Left renal cortex interstitium (tissue), 4 donors: ENCODE measurements around the gene CCNE1. TPM values are rescaled to one million over a fixed set of nuclear protein-coding genes. Genes with fewer than 3 reads are reported as not detected.
"Not testable (repeated sequence)": the region's sequence is repeated elsewhere in the genome, so short reads cannot be mapped to it uniquely, and the experiment has no call there.

Experiments
- DNase-seq, 4 donors: peaks; one replicate each; pipeline ENCODE4 v3.0.0-alpha.2; 2013; ENCODE audit warnings: low read depth in 4 of 4, low spot score in 2 of 4, missing footprints in 1 of 4
- polyA plus RNA-seq, 4 donors: library from polyadenylated mRNA; unstranded; fragments of 120-200 nt; gene quantifications; one replicate each; pipeline ENCODE4 v1.2.1, GENCODE V29; 2013; ENCODE audit not compliant: insufficient read length in 4 of 4

CCNE1 gene
- polyA plus RNA-seq, 4 donors = 8.5 to 10.0 (median 9.6) TPM

DNA sequence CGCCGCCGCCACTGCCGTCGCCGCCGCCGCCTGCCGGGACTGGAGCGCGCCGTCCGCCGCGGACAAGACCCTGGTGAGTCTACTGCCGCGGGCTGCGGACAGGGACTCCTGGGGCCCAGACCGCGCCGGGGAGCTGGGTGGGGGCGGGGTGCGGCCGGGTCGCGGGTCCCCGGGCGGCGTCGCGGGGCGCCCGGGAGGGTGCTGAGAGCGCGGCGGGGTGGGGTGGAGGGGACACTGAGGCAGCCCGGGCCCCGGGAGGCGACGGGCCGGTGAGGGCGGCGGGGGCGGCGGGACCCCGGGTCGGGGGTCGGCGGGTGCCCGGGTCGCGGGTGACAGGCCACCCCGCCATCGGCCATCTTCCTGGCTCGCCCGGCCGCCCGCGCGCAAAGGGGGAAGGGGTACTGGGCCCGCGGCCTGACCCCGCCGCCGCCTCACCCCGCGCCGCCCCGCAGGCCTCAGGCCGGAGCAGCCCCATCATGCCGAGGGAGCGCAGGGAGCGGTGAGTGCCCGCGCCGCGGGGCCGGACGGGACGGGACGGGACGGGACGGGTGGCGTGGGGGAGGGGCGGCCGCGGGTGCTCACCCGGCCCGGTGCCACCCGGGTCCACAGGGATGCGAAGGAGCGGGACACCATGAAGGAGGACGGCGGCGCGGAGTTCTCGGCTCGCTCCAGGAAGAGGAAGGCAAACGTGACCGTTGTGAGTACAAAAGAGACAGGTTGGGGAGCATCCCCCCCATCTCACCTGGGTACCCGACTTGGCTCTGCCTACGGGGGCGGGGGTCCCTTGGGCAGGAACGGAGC lies 489 bp downstream of the CCNE1 start:
- DNase-seq = no peak

DNA sequence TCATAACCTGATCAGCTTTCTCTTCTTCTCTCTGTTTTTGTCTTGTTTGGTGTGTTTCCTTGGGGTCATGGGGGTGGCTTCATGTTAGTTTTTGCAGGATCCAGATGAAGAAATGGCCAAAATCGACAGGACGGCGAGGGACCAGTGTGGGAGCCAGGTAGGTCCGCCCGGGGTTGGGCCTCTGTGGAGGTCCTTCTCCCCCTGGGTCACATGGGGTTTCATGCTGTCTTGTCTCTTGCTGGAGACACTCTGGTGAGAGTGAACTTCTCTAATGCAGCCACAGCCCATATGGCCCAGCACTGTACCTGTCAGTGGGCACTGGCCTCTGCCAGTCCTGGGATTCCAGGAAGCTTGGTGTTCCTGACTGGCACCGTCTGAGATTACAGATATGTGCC lies 1.1 kb downstream of the CCNE1 start:
- DNase-seq = no peak

DNA sequence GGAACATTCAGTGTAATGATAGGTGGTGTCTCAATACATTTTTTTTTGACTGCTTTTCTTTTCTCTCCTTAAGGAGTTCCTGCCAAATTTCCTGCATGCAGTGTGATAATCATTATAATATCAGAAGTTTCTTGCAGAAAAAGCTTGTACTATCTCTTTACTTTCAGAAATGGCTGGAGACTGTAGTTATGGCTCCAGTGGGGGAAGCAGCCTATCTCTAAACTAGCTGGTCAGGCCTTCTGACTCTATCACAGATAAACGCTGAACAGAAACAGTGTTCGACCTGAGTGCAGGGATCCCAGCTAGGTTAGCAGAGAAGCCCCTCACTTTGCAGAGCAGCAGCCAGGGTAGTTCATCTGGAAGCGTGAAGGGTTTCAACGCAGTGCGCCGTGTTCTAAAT lies 1.9 kb downstream of the CCNE1 start:
- no peak for DNase-seq

DNA sequence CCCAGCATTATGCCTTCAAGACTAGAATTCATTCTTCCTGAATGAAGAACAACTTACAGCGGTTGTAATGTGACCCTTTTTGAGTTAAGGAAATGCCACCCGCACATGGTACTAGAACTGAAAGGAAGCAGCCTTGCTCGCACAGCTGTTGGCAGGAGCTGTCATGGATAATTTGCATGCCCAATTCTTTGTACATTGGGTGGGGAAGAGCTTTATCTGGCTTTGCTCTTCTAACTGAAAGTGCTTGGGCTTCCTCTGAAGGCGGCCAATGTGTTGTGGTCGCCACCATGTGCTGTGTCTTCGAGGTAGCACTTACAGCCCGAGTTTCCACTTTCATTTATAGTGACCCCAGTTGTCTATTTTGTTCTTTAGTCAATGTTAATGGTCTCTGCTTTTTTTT lies 3.4 kb downstream of the CCNE1 start:
- DNase-seq = no peak

DNA sequence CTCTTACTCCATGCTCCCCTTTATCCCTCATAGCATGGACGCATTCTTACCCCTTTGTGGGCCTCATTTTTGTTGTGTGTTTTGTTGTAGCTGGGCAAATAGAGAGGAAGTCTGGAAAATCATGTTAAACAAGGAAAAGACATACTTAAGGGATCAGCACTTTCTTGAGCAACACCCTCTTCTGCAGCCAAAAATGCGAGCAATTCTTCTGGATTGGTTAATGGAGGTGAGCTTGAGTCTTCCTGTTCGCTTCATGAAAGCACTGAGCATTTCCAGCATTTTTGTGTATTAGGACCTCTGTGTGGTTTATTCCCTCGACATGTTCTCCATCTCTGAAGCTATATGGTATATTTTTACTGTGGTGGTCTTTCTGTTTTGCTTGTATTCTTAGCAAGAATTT lies 5.5 kb downstream of the CCNE1 start:
- DNase-seq = no peak

DNA sequence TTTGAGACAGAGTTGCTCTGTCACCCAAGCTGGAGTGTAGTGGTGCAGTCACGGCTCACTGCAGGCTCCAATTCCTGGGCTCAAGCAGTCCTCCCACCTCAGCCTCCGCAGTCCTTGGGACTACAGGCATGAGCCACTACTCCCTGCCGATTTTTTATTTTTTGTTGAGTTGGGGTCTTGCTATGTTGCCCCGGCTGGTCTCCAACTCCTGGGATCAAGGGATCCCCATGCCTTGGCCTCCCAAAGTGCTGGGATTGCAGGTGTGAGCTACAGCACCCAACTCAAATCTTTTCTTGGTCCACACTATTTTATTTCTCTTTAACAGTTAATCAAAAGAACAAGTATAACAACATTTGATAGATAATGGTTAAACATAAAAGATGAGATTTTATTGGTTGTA lies 7.5 kb downstream of the CCNE1 start:
- DNase-seq = no peak

DNA sequence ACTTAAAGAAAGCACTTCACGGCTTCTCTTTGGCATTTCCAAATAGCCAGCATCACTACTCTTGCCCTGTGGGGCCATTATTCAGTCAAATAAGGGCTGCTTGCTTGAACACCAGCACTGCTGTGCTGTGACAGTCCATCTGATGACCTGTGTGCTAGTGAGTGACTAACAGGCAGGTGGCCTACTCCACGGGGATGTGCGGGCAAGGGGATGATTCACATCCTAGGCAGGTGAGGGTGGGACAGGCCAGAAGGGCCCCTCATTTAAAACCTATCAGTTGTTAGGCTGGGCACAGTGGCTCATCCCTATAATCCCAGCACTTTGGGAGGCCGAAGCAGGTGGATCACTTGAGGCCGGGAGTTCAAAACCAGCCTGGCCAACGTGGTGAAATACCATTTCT lies 8.2 kb downstream of the CCNE1 start:
- DNase-seq = no peak

DNA sequence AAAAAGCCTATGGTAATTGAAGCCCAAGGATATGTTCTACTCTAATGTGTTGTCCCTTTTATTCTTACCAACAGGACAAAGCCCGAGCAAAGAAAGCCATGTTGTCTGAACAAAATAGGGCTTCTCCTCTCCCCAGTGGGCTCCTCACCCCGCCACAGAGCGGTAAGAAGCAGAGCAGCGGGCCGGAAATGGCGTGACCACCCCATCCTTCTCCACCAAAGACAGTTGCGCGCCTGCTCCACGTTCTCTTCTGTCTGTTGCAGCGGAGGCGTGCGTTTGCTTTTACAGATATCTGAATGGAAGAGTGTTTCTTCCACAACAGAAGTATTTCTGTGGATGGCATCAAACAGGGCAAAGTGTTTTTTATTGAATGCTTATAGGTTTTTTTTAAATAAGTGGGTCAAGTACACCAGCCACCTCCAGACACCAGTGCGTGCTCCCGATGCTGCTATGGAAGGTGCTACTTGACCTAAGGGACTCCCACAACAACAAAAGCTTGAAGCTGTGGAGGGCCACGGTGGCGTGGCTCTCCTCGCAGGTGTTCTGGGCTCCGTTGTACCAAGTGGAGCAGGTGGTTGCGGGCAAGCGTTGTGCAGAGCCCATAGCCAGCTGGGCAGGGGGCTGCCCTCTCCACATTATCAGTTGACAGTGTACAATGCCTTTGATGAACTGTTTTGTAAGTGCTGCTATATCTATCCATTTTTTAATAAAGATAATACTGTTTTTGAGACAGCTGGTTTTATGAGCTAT lies 12.0 kb downstream of the CCNE1 start:
- DNase-seq = no peak

DNA sequence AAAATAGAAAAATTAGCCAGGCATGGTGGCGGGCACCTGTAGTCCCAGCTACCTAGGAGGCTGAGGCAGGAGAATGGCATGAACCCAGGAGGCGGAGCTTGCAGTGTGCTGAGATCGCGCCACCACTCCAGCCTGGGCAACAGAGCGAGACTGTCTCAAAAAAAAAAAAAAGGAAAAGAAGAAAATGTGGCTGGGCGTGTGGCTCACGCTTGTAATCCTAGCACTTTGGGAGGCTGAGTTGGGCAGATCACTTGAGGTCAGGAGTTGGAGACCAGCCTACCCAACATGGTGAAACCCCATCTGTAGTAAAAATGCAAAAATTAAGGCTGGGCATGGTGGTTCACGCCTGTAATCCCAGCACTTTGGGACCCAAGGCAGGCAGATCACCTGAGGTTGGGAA lies 13.5 kb downstream of the CCNE1 start:
- DNase-seq = not testable (repeated sequence)

DNA sequence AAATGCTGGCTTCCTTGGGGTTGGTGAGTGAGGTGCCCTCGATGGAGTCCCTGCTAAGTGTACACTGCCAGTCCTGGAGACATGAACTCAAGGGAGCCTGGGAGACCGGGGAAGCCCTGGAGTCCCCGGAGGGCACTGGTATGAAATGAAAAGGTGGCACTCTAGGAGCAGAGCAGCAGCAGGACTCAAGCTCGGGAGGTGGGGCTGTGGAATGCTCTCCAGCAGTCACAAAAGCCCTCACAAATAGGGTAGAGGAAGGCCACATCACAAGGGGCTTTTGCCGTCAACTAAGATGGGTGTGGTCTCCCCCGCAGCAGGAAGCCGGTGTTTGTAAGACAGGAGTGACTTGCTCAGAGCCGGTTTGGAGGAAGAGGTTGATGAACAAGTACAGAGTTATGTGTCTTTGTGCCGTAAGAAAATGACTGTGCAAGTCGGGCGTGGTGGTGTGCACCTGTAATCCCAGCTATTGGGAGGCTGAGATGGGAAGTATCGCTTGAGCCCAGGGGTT lies 19.3 kb downstream of the CCNE1 start:
- DNase-seq = no peak

DNA sequence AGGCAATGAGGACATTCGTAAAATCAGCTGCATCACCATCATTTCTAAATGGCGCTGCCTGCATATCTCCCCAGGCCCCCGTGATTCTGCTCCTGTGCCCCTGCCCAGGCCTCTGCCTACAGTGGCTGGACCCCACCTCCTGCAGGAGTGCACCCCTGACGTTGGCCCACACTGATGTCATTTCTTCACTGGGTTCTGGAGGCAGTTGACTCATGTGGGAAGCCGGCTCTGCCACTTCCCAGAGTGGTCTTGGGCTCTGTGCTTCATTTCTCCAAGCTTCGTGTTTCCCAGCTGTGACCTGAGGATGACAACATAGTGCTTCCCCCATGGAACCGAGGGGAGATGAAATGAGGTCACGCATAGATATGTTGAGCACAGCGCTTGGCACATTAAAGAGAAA lies 19.9 kb downstream of the CCNE1 start:
- no peak for DNase-seq

DNA sequence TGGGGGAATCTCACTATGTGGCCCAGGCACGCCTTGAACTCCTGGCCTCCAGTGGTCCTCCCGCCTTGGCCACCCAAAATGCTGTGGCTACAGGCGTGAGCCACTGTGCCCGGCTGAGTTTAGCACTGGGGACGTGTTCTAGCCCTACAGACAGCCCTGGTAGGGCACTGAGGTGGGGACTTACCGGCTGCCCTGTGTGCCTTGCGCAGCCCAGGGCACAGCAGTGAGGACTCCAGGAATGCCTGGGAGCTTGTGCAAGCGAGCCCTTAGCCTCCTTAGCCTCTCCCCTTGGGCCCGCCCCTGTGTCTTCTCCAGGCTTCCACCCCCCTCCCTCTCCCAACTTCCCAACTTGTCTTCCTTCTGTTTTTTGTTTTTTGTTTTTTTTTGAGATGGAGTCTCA lies 21.0 kb downstream of the CCNE1 start:
- DNase-seq = no peak

DNA sequence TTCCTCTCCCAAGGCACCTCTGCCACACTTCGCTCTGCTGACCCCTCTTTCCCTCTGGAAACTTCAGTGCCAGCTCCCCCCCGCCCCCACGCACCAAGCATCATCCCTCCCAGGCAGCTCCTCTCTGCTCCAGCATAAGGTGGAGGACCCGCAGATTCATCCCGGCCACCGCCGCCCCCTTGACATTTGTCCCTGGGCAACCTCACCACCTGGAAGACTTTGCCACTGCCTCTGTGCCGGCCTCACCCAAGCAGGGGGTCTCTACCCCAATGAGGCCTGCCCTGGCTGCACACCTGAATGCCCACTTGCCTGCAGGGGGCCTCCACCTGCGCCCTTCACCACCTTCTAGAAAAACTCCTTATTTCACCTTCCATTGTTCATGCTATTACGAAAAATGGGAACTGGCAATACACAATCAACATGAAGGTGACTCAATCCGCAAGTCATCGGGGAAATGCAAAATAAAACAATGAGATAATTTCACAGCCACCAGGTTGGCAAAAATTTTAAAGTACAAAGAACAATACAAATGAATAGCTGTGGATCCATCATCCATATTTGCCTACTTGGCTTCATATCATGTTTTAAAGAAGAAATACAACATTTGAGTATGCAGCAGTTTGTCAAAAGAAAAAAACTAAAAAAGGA lies 21.9 kb downstream of the CCNE1 start:
- DNase-seq = no peak

DNA sequence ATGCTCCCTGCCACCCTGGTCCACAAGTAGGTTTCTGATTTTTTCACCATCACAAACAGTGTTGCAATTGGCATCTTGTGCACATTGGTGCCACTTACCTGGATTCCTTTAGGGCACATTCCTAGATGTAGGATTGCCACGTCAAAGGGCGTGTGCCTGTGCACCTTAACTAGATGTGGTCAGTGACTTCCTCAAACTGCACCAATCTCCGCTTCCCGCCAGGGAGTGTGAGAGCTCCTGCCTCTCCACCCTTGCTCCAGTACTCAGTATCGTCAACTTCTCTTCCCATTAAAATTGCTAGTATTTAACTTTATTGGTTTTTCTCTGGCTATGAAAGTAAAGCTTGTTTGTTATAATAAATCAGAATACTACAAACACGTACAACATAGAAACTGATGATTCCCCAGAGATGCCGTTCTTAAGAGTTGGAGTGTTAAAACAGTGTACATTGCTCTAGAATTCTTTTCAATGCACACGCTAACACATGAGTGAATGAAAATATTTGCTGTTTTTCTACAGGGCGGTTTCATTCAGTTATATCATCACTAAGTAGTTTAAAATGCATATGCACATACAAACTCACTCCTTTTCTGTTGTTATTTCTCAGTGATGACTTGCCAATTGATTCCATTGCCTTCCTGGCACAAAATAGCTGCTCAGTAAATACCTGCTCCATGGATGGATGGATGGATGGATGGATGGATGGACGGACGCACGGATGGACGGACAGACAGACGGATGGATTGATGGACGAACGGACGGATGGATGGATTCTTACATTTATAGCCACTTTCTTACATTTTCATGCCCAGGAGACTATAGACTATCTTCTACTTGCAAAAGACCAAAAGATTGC lies 23.4 kb downstream of the CCNE1 start:
- no peak for DNase-seq

DNA sequence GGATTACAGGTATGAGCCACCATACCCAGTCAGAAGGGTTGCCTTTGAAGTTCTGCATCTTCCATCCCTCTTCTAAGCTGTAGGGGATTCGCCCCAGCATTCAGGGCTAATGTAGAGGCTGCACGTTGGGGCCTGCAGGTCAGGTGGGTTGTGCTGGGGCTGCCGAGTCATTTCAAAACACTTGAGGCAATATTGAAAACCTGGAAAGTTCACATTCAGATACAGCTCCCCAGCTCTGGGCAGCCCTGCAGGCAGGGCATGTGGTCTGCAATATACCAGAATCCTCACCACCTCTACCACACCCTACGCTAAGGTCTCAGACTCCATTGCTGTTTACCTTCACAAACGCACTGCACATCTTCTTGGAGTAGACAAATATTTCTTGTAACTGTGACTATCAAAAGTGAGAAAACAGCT lies 24.6 kb downstream of the CCNE1 start:
- DNase-seq = no peak

DNA sequence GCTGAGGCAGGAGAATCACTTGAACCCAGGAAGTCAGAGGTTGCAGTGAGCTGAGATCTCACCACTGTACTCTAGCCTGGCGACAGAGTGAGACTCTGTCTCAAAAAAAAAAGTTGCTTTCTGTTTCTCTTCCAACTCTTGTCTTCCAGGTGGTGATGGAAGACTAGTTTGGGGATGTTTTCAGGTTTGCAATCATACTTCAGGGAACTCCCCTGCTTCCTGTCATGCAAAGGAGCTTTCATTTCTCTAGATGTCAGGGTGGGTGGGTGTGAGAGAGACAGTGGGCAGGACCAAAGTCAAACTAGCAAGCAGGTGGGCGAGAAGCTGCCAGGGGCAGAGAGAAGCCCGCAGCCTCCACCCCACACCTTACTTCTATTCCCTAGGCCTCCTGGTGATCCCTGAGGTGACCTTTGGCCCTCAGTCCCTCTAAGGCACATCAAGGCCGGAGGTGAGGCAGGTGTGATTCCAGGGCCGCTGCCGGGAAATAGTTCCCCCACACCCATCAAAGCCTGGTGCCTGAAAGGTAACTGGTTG lies 25.7 kb downstream of the CCNE1 start:
- no peak for DNase-seq

DNA sequence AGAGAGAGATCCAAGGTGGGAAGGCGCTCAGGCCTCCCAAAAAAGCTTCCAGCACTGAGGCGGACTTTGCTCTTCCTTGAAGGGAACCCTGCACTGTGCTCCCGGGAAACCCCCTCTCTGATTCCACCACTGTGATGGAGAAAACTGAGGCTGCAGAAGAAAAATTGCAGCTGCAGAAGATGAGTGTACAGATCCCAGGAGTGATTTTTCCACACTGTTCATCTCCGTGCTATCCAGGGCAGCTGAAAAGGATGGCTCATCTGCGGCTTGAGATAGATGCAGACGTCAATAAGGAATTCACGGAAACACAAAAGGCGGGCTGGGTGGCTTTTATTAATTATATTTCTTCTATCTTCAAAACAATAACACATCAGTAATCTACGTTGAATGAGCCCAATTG lies 26.2 kb downstream of the CCNE1 start:
- DNase-seq = no peak

DNA sequence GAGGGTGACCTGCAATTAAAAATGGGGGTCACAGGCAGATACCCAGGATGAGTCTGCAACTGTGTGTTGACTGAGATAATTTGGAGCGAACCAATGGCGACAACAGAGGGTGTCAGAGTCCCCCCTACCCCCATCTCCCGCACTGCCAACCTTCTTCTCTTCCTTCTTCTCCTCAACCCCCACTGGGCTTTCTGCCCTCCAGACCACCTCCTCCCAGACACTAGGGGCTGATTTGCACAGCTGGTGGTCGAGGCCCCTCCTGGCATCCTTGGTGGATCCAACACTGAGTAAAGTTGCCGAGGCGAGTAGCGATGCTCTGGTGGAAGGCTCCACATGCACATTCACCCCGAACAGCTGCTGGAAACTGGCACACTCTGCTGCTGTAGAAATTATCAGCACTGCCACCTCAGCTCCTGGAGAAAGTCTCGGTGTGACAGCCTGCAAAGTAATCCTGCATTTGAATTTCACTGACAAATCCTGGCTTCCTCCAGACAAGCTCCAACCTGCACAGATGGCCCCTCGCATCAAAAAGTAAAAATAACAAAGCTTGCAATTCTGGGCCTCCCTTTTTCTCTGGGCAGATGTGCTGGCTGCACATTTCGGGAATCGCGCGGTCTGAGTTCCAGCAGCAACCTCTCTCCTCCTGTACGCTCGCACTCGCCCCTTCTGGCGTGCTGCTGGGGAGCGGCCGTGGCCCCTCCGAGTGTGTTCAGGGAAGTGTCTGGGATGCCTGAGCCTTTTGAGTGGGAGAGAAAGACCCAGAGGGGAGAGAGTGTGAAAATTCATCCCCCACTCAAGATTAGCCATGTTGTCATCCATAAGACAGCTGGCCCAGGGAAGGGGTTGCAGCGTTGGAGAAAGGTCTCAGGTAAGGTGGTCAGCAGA lies 28.5 kb downstream of the CCNE1 start:
- no peak for DNase-seq

DNA sequence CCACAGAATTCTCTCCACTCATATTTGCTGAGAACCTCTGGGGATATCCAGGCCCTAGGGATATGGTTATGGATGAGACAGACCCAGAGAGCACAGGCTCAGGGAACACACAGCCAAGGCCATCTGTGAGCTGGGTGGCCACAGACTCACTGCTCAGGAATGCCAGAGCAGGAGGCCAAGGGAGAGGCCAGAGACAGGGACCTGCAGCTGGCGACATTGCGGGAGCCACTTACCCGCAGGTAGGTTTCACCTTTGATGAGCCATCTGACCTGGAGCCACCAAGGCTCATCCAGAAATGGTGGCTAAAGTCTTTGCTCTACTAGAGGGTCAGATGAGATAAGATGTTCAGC lies 29.4 kb downstream of the CCNE1 start:
- no peak for DNase-seq
